NT2/D1 (cell line): ENCODE measurements around the gene KCNQ1.

Experiments used
- SUZ12 ChIP-seq: IDR thresholded peaks from 2 replicates; pipeline ENCODE4 v1.6.1; 2011; ENCODE audit not compliant: insufficient read length, insufficient read depth; ENCODE audit errors: extremely low read depth
- YY1 ChIP-seq: IDR thresholded peaks from 2 replicates; pipeline ENCODE4 v1.6.1; 2011; ENCODE audit not compliant: insufficient read length, insufficient read depth
- ZNF274 ChIP-seq: IDR thresholded peaks from 2 replicates; pipeline ENCODE4 v1.6.1; 2011; ENCODE audit warnings: mild to moderate bottlenecking, low read depth, low read length

GRCh38 chr11:2444821-2445745 lies at the start of gene KCNQ1:
- no peak for TF ChIP-seq ZNF274
- TF ChIP-seq YY1 = no peak
- TF ChIP-seq SUZ12 = no peak
